Bronchial smooth muscle cell (primary cell): ENCODE measurements around the gene OBSCN. TPM values are rescaled to one million over a fixed set of nuclear protein-coding genes. Genes with fewer than 3 reads are reported as not detected.

Experiments used
- total RNA-seq: library from RNA; depleted of rRNA; stranded (reverse); fragments of >200 nt; gene quantifications from 2 replicates; pipeline ENCODE4 v1.2.1, GENCODE V29; 2014

OBSCN gene
- 3.8 and 18.5 TPM in 2 replicates for total RNA-seq

GRCh38 chr1:228207851-228208821, at the start of gene OBSCN:
Gene OBSCN, plus strand, starts transcription at chr1:228208044. Its CDS starts 3,740 bp downstream, at chr1:228211784.

GRCh38 chr1:228165372-228166169, 42.3 kb upstream of the OBSCN start, which contains the start of gene IBA57:
Gene IBA57, plus strand, starts transcription at chr1:228165804. Its CDS starts 13 bp downstream, at chr1:228165817.

GRCh38 chr1:228416217-228416933, 208.5 kb downstream of the OBSCN start, which contains the start of gene TRIM17:
Gene TRIM17, minus strand, starts transcription at chr1:228416861. Its CDS starts 1,789 bp downstream, at chr1:228415072.

Other genes starting within 250 kb of the OBSCN start
- gene WNT3A, start 201.0 kb upstream of the OBSCN start, total RNA-seq: not detected in 2 replicates
- gene ARF1, start 125.3 kb upstream of the OBSCN start, total RNA-seq: 170 and 203 TPM in 2 replicates
- gene C1orf35, start 104.7 kb upstream of the OBSCN start, total RNA-seq: 8.2 and 9.3 TPM in 2 replicates
- 59.7 and 75.2 TPM in 2 replicates for gene MRPL55, start 98.7 kb upstream of the OBSCN start, total RNA-seq
- 499 and 617 TPM in 2 replicates for gene GUK1, start 67.8 kb upstream of the OBSCN start, total RNA-seq
- gene GJC2, start 58.1 kb upstream of the OBSCN start, total RNA-seq: 4.7 and 10.1 TPM in 2 replicates
- 3.3 TPM in 2 replicates for gene IBA57, start 42.2 kb upstream of the OBSCN start, total RNA-seq
- 11.3 and 11.7 TPM in 2 replicates for gene TRIM11, start 198.8 kb downstream of the OBSCN start, total RNA-seq
- gene TRIM17, start 208.8 kb downstream of the OBSCN start, total RNA-seq: 0.16 and 0.34 TPM in 2 replicates